Adrenal gland (tissue), 5 donors: ENCODE results near the gene SYNPO2.

Experiments
- CTCF ChIP-seq, 6 experiments: fragments of 450-650 bp in 4 of 6; fragments of 200-600 bp in 2 of 6; sonication (generic) in 1 of 6; IDR thresholded peaks; 1 replicate in 5 of 6; 2 replicates in 1 of 6; pipeline versions ENCODE4 v1.5.1 to v1.8.0; 2016 to 2021; ENCODE audit warnings: antibody characterized with exemption in 6 of 6, mild to moderate bottlenecking in 2 of 6, moderate library complexity in 1 of 6
- POLR2A ChIP-seq, 2 donors: fragments of 450-650 bp; IDR thresholded peaks; one replicate each; pipeline ENCODE4 v1.6.1; 2017; ENCODE audit warnings: antibody characterized with exemption in 2 of 2, mild to moderate bottlenecking in 2 of 2, moderate library complexity in 1 of 2
- donor health status: DM: no; HTN: no; CAD: no.

GRCh38 chr4:118974758-118975157 lies 86.1 kb downstream of the SYNPO2 start:
- TF ChIP-seq POLR2A (IDR thresholded peaks at IDR 0.05) (no peak), CTCF (IDR thresholded peaks at IDR 0.05) (no peak)
